CD4-positive, CD25-positive, alpha-beta regulatory T cell (primary cell): ENCODE results near the gene PPCDC. TPM values are rescaled to one million over a fixed set of nuclear protein-coding genes. Genes with fewer than 3 reads are reported as not detected.

ENCODE experiments used
- ATAC-seq, 2 donors: fragments of 150-1000 bp; cut with Tn5 transposase; one replicate each; pipeline ENCODE4 v1.10.0; 2021; ENCODE audit warnings: low read depth in 2 of 2, moderate number of reproducible peaks in 2 of 2, moderate library complexity in 1 of 2
- DNase-seq, 3 donors: peaks; one replicate each; pipeline versions ENCODE4 v3.0.0 to v3.0.0-alpha.2; 2012 to 2022; ENCODE audit warnings: mixed read lengths in 1 of 3
- H3K27ac ChIP-seq: one replicate; pipeline ENCODE4 v1.7.0; 2013; ENCODE audit warnings: mild to moderate bottlenecking, low read length; ENCODE audit not compliant: insufficient read depth, poor library complexity, severe bottlenecking
- H3K27me3 ChIP-seq: one replicate; pipeline ENCODE4 v1.7.0; 2013; ENCODE audit warnings: low read length; ENCODE audit not compliant: control insufficient read depth, insufficient read depth
- H3K36me3 ChIP-seq: one replicate; pipeline ENCODE4 v1.7.0; 2013; ENCODE audit warnings: mild to moderate bottlenecking, low read length, moderate library complexity; ENCODE audit not compliant: control insufficient read depth, insufficient read depth
- H3K4me1 ChIP-seq: 2 replicates; pipeline ENCODE4 v1.7.0; 2013; ENCODE audit warnings: mild to moderate bottlenecking, low read length; ENCODE audit not compliant: insufficient read depth, control insufficient read depth, poor library complexity, severe bottlenecking
- H3K4me3 ChIP-seq: one replicate; pipeline ENCODE4 v1.7.0; 2013; ENCODE audit warnings: low read depth, mild to moderate bottlenecking, low read length, moderate library complexity
- H3K9me3 ChIP-seq, 2 experiments: 1 replicate in 1 of 2; 2 replicates in 1 of 2; pipeline ENCODE4 v1.7.0; 2013; ENCODE audit warnings: low read length in 2 of 2, mild to moderate bottlenecking in 1 of 2, moderate library complexity in 1 of 2; ENCODE audit not compliant: control insufficient read depth in 2 of 2
- H3K27ac Mint-ChIP-seq, 3 donors: one replicate each; pipeline ENCODE4 v1.8.0; 2020 to 2022; ENCODE audit warnings: mild to moderate bottlenecking in 3 of 3, mixed read lengths in 3 of 3, moderate library complexity in 2 of 3
- H3K27me3 Mint-ChIP-seq: one replicate; pipeline ENCODE4 v1.8.0; 2022; ENCODE audit warnings: mild to moderate bottlenecking, mixed read lengths
- H3K36me3 Mint-ChIP-seq: one replicate; pipeline ENCODE4 v1.8.0; 2020; ENCODE audit warnings: mixed read lengths
- H3K4me1 Mint-ChIP-seq, 4 donors: one replicate each; pipeline ENCODE4 v1.8.0; 2020 to 2022; ENCODE audit warnings: mixed read lengths in 4 of 4, mild to moderate bottlenecking in 1 of 4
- H3K4me3 Mint-ChIP-seq, 4 donors: one replicate each; pipeline ENCODE4 v1.8.0; 2020 to 2022; ENCODE audit warnings: mild to moderate bottlenecking in 4 of 4, mixed read lengths in 4 of 4, moderate library complexity in 3 of 4
- H3K9me3 Mint-ChIP-seq, 7 donors: one replicate each; pipeline ENCODE4 v1.8.0; 2020 to 2022; ENCODE audit warnings: mixed read lengths in 7 of 7, mild to moderate bottlenecking in 3 of 7, moderate library complexity in 2 of 7
- polyA plus RNA-seq, 4 donors: library from polyadenylated mRNA; unstranded; fragments of 300-500 nt; fragmentation: Illumina TruSeq; gene quantifications; one replicate each; pipeline ENCODE4 v1.2.3, GENCODE V29; 2021
- total RNA-seq: library from RNA; stranded (reverse); gene quantifications from one replicate; pipeline ENCODE4 v1.2.3, GENCODE V29; 2022

Gene PPCDC
- total RNA-seq (11.0 TPM), polyA plus RNA-seq (10 to 100 TPM; 12.3 to 15.5 (median 12.8) TPM)

GRCh38 chr15:75023181-75023871, at the start of gene PPCDC:
Gene PPCDC, plus strand, starts transcription at chr15:75023590. Its CDS starts 4,729 bp downstream, at chr15:75028319.
- Mint-ChIP-seq H3K4me1 (peaks cover 0 to 25% (median 13%) of the 10 kb centered on the region in 4 donors), H3K27ac (peak within 1 kb of the TSS; percentile 90 to 96 (median 94)), H3K27me3 (no peaks in the 10 kb centered on the region), H3K9me3 (no peaks in the 10 kb centered on the region), H3K36me3 (no peaks in the 10 kb centered on the region), H3K4me3 (peak within 1 kb of the TSS; percentile 91 to 97 (median 94))
- peaks cover 11% of the 10 kb centered on the region for H3K4me1 ChIP-seq
- DNase-seq: peak; percentile 90 to 95 (median 93)
- no peaks in the 10 kb centered on the region for H3K9me3 ChIP-seq
- ATAC-seq: peak; percentile 99 to 100
- H3K27ac ChIP-seq: peak within 1 kb of the TSS; percentile 67
- H3K4me3 ChIP-seq: peak within 1 kb of the TSS; percentile 91
- no peaks in the 10 kb centered on the region for H3K36me3 ChIP-seq
- no peaks in the 10 kb centered on the region for H3K27me3 ChIP-seq

- H3K36me3 ChIP-seq: no peaks in the 10 kb centered on the region
- Mint-ChIP-seq H3K4me1 (peaks cover 0 to 6% (median 0%) of the 10 kb centered on the region in 4 donors), H3K27me3 (peaks cover 12% of the 10 kb centered on the region), H3K9me3 (peaks cover 0 to 2% (median 0%) of the 10 kb centered on the region in 7 donors), H3K27ac (no peak overlapping the region), H3K4me3 (no peak overlapping the region), H3K36me3 (no peaks in the 10 kb centered on the region)
- ATAC-seq: no peak
- H3K9me3 ChIP-seq: no peaks in the 10 kb centered on the region
- no peaks in the 10 kb centered on the region for H3K4me1 ChIP-seq
- DNase-seq: no peak
- no peaks in the 10 kb centered on the region for H3K27me3 ChIP-seq
- H3K27ac ChIP-seq: no peak overlapping the region
- no peak overlapping the region for H3K4me3 ChIP-seq
These were observed 47.2 kb upstream of the PPCDC start for GRCh38 chr15:74976159-74976558.

GRCh38 chr15:74977599-74977998, 45.8 kb upstream of the PPCDC start:
- Histone ChIP-seq H3K4me1 (no peaks in the 10 kb centered on the region), H3K9me3 (no peaks in the 10 kb centered on the region), H3K27ac (no peak overlapping the region), H3K4me3 (no peak overlapping the region), H3K36me3 (no peaks in the 10 kb centered on the region), H3K27me3 (no peaks in the 10 kb centered on the region)
- Mint-ChIP-seq H3K36me3 (no peaks in the 10 kb centered on the region), H3K4me1 (peaks cover 0 to 6% (median 0%) of the 10 kb centered on the region in 4 donors), H3K27me3 (peaks cover 9% of the 10 kb centered on the region), H3K27ac (no peak overlapping the region), H3K9me3 (peaks cover 0 to 2% (median 0%) of the 10 kb centered on the region in 7 donors), H3K4me3 (no peak overlapping the region)
- DNase-seq (peak in 1 of 3 donors; percentile 46), ATAC-seq (no peak)

- H3K36me3 ChIP-seq: no peaks in the 10 kb centered on the region
- Mint-ChIP-seq H3K27me3 (peaks cover 9% of the 10 kb centered on the region), H3K9me3 (peaks cover 0 to 2% (median 0%) of the 10 kb centered on the region in 7 donors), H3K27ac (no peak overlapping the region), H3K4me1 (peaks cover 0 to 6% (median 0%) of the 10 kb centered on the region in 4 donors), H3K36me3 (no peaks in the 10 kb centered on the region), H3K4me3 (no peak overlapping the region)
- H3K4me3 ChIP-seq: no peak overlapping the region
- no peaks in the 10 kb centered on the region for H3K27me3 ChIP-seq
- no peak overlapping the region for H3K27ac ChIP-seq
- no peak for DNase-seq
- ATAC-seq: no peak
- no peaks in the 10 kb centered on the region for H3K9me3 ChIP-seq
- H3K4me1 ChIP-seq: no peaks in the 10 kb centered on the region
These were observed 45.3 kb upstream of the PPCDC start for GRCh38 chr15:74978077-74978476.

GRCh38 chr15:74978503-74978902, 44.9 kb upstream of the PPCDC start:
- H3K36me3 ChIP-seq: no peaks in the 10 kb centered on the region
- H3K36me3 Mint-ChIP-seq: no peaks in the 10 kb centered on the region
- peaks cover 0 to 2% (median 0%) of the 10 kb centered on the region in 7 donors for H3K9me3 Mint-ChIP-seq
- no peak overlapping the region for H3K4me3 Mint-ChIP-seq
- H3K4me3 ChIP-seq: no peak overlapping the region
- DNase-seq (peak in 1 of 3 donors; percentile 63), ATAC-seq (peak; percentile 53 to 64)
- H3K4me1 Mint-ChIP-seq: peaks cover 0 to 6% (median under 1%) of the 10 kb centered on the region in 4 donors
- no peak overlapping the region for H3K27ac ChIP-seq
- peaks cover 9% of the 10 kb centered on the region for H3K27me3 Mint-ChIP-seq
- H3K27me3 ChIP-seq: no peaks in the 10 kb centered on the region
- no peaks in the 10 kb centered on the region for H3K9me3 ChIP-seq
- no peaks in the 10 kb centered on the region for H3K4me1 ChIP-seq
- H3K27ac Mint-ChIP-seq: no peak overlapping the region

- Histone ChIP-seq H3K9me3 (no peaks in the 10 kb centered on the region), H3K4me3 (no peak overlapping the region), H3K36me3 (no peaks in the 10 kb centered on the region), H3K4me1 (no peaks in the 10 kb centered on the region), H3K27ac (no peak overlapping the region), H3K27me3 (no peaks in the 10 kb centered on the region)
- Mint-ChIP-seq H3K27me3 (peaks cover 4% of the 10 kb centered on the region), H3K9me3 (peaks cover 0 to 1% (median 0%) of the 10 kb centered on the region in 7 donors), H3K4me1 (peaks cover 0 to 8% (median 3%) of the 10 kb centered on the region in 4 donors), H3K36me3 (no peaks in the 10 kb centered on the region), H3K27ac (no peak overlapping the region), H3K4me3 (peak overlapping the region in 1 of 4 donors; percentile 49)
- DNase-seq (no peak), ATAC-seq (no peak)
These were observed 41.2 kb upstream of the PPCDC start for GRCh38 chr15:74982183-74982582.

GRCh38 chr15:74983725-74984231, 39.6 kb upstream of the PPCDC start:
- no peaks in the 10 kb centered on the region for H3K9me3 ChIP-seq
- peaks cover 0 to 1% (median 0%) of the 10 kb centered on the region in 7 donors for H3K9me3 Mint-ChIP-seq
- no peaks in the 10 kb centered on the region for H3K36me3 ChIP-seq
- ATAC-seq: peak in 1 of 2 donors; percentile 59
- no peaks in the 10 kb centered on the region for H3K36me3 Mint-ChIP-seq
- DNase-seq: peak in 1 of 3 donors; percentile 64
- H3K27me3 ChIP-seq: no peaks in the 10 kb centered on the region
- H3K4me3 ChIP-seq: no peak overlapping the region
- peaks cover 4% of the 10 kb centered on the region for H3K27me3 Mint-ChIP-seq
- no peaks in the 10 kb centered on the region for H3K4me1 ChIP-seq
- no peak overlapping the region for H3K27ac Mint-ChIP-seq
- H3K4me3 Mint-ChIP-seq: no peak overlapping the region
- peaks cover 0 to 8% (median 0%) of the 10 kb centered on the region in 4 donors for H3K4me1 Mint-ChIP-seq
- no peak overlapping the region for H3K27ac ChIP-seq
